Left ventricle myocardium superior (tissue), 1 donor: Measurements from ENCODE around the gene IL27RA. TPM values are rescaled to one million over a fixed set of nuclear protein-coding genes. Genes with fewer than 3 reads are reported as not detected.

Experiments
- ATAC-seq: fragments of 200-7000 bp; cut with Tn5 transposase; one replicate; pipeline ENCODE4 v1.9.1; 2020; ENCODE audit warnings: mild to moderate bottlenecking, moderate library complexity
- DNase-seq: peaks from one replicate; pipeline ENCODE4 v3.0.0-alpha.2; 2020
- intact Hi-C: fragments of 100-400 bp; cut with micrococcal nuclease; formaldehyde crosslinking; loops from one replicate; pipeline ENCODE4 v1.11.0; 2022
- total RNA-seq: library from RNA; stranded (reverse); fragmentation: NEBNext Ultra II Directional; extraction: Animal tissue kit (Norgen Biotek cat#: 25700); gene quantifications from one replicate; pipeline ENCODE4 v1.2.1, GENCODE V29; 2021
- donor health status: DM: no; HTN: yes; CAD: no; lungs with severe emphysema.

Gene IL27RA
- total RNA-seq, 1 donor from 2014 or later, result 5.4 TPM

DNA sequence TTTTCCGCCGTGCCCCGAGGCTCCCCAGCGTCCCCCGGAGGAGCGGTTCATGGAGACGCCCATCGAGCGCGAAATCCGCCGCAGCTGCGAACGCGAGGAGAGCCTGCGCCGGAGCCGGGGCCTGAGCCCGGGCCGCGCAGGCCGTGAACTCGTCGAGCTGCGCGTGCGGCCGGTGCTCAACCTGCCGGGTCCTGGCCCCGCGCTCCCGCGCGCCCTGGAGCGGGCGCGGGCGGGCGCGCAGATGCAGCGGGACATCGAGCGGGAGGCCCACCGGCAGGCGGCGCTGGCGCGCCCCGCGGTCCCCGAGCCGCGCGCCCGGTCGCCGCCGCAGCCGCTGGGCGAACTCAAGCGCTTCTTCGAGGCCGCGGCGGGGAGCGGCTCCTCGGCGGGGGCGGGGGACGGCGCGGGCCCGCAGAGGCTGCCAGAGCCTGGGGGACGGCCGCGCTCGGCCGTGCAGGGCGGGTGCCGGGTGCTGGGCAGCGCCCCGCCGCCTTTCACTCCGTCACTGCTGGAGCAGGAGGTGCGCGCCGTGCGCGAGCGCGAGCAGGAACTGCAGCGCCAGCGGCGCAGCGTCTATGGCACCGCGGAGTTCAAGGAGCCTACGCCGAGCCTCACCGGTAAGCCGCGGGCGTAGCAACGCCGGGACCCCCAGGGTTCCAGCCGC, 41.8 kb downstream of the IL27RA start:
- peak; percentile 46 for ATAC-seq
- intact Hi-C loops, result loop anchor here (5.0 kb wide), 1 partner anchor 191 kb away; no protein-coding TSS in a partner anchor

DNA sequence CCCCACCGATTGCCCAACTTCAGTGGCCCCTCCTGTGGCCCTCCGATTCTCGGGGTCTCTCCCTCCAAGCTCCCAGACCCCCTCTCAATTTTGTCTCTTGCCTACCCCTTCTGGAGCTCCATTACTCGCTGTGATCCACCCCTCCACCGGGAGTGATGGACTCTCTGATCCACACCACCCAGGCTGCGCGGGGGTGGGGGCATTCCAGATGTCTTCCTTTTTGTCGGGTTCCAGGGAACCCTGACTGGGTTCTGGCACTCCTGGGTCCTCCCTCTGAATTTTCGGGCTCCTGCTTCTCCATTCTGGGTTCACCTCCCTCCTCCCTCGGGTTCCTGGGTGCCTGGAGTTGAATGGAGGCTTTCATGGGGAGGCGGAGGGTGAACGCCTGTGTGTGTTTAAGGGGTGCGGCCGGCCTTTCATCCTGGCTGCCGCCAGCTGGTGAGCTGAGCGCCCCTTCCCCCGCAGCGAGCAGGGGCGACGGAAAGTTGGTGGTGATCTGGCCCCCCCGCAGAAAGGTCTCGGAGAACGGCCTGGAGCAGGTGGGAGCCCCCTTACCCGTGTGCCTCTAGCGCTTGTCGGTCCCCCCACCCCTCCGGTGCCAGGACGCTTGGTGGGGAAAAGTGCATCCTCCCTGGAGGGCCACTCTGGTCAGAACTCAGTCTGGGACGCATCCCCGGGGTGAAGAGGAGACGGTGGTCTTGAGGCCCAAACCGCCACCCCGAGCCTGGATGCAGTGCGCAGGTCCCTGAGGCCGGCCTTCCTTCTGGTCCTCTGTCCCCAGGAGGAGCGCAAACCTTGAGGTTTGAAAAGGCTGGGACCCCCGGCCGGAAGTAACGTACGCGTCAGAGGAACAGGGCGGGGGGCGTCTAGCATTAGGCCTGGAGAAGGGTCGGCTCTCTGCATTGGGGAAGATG, 42.6 kb downstream of the IL27RA start:
- DNase-seq (no peak), ATAC-seq (peak; percentile 1)
- intact Hi-C loops, result loop anchor here (5.0 kb wide), 1 partner anchor 192 kb away; no protein-coding TSS in a partner anchor

More for the DNA sequence above, 41.8 kb downstream of the IL27RA start:
- DNase-seq, result peak; percentile 90

DNA sequence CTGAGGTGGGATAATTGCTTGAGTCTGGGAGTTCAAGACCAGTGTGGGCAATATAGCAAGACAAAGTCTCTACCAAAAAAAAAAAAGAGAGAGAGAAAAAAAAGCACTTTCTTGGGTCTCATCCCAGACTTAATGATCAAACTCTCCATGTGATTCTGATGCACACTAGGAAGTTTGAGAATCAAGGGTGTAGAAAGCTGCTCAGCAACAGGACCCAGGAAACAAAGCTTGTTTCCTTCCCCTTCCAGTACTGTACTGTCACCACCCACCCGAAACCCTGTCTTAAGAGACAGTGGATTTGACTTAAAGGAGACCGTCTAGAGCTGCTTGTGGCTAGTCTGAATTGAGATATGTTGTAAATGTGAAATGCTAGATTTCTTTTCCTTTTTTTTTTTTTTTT, 46.8 kb downstream of the IL27RA start:
- intact Hi-C loops, result no loop called here

DNA sequence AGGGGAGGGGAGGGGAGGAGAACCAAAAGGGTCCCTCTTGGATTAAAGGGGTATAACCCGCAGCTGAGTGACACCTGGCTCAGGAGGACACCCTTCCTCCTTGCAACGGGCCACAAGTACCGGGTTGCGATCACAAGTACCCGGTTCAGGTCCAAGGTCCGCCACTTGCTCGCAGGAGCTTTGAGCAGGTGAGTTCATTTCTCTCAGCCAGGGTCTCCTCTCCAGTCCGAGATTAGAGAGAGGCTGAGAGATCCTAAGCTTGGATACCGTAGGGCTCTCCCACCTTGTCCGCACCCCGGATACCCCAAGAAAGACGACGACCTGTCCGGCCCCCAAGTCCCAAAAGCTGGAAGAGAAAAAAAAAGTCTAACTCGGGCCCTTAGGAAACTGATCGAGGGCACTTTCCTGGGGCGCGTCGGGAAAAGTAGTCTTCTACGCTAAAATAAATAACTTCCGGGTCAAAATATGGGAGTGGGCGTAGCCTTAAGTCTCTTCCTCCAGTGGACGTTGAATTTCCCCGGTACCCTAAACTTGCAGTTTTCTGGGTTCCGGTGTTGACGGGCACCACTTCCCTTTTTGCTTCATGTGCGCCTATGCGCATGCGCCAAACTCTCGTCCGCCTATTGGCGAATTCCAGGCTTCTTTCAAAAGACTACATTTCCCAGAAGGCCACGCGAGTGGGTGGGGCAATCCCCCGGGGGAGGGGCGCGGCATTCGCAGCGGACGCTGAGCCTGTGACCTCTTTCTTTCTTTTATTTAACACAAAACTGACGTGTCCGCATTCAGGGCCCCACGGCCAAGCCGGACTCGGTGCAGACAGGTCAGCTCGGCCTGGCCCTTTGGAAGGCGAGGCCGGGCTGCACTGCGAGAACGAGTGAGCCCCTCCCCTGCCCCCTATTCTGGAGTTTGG, 49.6 kb downstream of the IL27RA start:
- DNase-seq (peak; percentile 98), ATAC-seq (peak; percentile 93)
- intact Hi-C loops, result no loop called here

More for the DNA sequence above, 46.8 kb downstream of the IL27RA start:
- DNase-seq (no peak), ATAC-seq (no peak)

- DNase-seq, result peak; percentile 63
- no peak for ATAC-seq
- intact Hi-C loops, result no loop called here
Measured at GRCh38 chr19:14081797-14082674, 50.5 kb downstream of the IL27RA start.

- intact Hi-C loops, result no loop called here
- ATAC-seq (no peak), DNase-seq (no peak)
Measured at GRCh38 chr19:14082675-14082960, 51.1 kb downstream of the IL27RA start.

GRCh38 chr19:14085309-14085995, 53.9 kb downstream of the IL27RA start, which contains the start of gene C19orf67:
TSS of gene C19orf67 (minus strand) at chr19:14085783. CDS start at chr19:14085627, 156 bp downstream.
- ATAC-seq (no peak), DNase-seq (no peak)
- intact Hi-C loops, result no loop called here

DNA sequence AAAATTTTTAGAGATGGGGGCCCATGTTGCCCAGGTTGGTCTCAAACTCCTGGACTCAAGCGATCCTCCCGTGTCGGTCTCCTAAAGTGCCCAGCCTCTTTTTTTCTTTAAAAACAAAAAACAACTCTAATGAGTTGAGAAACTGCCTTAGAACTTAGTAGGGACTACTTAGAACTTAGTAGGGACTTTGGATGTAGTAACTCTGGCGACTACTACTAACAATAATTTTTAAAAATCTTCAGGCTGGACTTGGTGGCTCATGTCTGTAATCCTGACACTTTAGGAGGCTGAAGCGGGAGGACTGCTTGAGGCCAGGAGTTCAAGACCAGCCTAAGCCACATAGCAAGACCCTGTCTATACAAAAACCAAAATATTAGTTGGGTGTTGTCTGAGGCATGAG, 54.5 kb downstream of the IL27RA start:
- ATAC-seq (no peak), DNase-seq (no peak)
- intact Hi-C loops, result no loop called here

DNA sequence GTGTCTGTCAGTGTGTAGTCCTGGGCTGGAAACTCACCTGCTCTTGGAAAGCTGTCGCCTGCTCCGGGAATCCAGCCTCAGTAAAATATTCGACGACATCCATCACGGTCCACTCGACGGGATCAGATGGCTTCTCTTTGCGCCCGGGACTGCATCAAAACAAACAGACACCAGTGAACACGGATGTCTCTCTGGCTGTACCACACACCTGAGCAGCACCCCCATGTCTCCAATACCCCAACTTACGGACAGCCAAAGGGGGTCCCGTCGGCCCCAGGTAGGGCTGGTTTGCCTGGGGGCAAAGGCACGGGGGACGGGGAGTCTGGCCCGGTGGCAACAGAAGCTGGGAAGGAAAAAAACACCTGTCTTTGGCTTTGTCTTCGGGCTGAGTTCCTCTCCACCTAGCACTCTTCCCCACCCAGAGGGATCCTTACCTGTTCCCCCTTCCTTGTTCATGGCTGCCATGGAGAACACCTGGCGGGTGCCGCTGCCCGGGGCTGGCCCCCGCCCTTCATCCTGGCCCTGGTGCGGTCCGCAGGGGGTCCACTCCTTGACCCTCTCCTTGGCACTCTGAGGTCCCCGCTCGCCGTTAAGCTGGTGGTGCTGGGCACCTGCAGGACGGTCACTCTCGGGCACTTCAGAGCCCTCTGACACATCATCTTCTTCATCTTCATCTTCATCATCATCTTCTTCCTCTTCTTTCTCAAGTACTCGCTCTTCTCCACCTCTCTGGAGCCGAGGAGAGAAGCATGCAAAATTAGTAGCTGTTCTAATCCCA, 57.3 kb downstream of the IL27RA start:
- ATAC-seq (no peak), DNase-seq (no peak)
- intact Hi-C loops, result no loop called here

DNA sequence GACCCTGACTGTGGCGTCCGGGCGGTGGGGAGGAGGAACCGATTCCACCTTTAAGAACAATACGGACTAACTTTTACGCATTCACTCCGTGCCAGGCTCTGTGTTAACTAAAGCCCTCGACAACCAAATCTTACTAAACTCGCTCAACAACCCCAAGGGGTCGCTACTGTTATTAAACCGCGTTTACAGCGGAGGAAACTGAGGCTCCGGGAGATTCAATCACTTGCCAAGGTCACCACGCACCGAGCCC, 57.8 kb downstream of the IL27RA start:
- no peak for DNase-seq
- intact Hi-C loops, result no loop called here
- ATAC-seq, result no peak

- ATAC-seq (peak; percentile 9), DNase-seq (peak; percentile 79)
- intact Hi-C loops, result no loop called here
Measured at GRCh38 chr19:14089662-14090508, 58.3 kb downstream of the IL27RA start.

GRCh38 chr19:14090509-14091080, 59.0 kb downstream of the IL27RA start, which contains the start of gene SAMD1:
TSS of gene SAMD1 (minus strand) at chr19:14090751.
- peak; percentile 74 for ATAC-seq
- DNase-seq, result peak; percentile 96
- intact Hi-C loops, result no loop called here

DNA sequence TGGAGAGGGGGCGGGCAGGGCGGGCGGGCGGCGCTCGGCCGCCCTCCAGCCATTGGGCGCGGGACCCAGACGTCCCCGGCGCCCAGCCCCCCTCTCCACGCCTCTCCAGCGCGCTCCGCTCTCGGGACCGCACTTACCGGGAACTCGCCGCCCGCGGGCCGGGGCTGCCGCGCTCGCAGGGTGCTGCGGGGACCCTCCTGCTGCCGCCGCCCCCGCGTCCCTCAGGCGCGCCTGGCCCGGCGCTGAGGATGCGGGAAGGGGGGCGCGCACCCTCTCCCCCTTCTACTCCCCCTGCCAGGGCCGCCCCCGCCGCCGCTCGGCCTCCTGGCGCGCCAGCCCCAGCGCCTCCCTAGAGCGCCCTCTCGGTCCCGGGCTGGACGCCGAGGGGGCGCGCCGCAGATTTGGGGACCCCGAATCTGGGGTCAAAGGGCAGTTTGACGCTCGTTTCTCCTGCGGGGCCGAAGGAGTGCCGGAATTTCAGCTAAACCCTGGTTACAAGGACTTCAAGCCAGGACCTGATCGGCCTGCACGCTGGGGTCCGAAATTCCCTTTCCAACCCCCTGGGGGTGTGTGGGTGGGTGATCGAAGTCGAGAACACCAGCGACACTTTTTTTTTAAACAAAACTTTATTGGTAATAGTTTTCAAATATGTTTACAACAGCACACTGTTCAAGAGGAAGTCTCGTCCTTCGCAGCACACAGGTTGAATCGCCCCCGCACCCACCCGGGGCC, 59.7 kb downstream of the IL27RA start:
- DNase-seq, result no peak
- peak; percentile 88 for ATAC-seq
- intact Hi-C loops, result no loop called here

DNA sequence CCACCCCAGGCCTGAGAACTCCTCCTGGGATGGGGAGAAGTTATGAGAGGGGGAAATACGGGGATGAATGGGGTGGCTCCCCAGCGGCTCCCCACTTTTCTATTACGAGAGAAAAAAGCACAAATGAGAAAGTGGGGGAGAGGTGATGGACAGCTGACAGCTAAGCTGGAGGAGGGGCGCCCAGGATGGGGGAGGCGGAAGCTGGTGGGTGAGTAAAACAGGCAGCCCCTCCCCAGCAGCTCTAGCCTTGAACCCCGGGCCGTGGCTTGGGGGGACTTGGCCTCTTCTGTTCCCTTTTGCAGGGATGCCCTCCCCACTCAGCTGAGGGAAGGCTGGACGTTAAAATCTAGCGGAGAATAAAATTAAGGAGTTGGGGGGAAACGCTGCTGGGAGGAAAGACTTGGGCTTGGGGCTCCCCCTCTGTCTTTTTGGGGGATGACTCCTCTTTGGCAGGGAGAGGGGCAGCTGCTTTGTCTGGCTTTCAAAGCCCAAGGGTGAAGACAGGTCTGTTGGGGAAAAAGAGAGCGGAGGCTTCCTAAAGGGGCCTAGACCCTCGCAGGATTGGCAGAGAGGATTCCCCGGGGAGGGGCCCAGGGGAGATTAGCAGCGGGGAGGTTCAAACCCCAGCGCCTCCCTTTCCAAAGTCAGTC, 60.4 kb downstream of the IL27RA start:
- intact Hi-C loops, result no loop called here
- DNase-seq (peak; percentile 46), ATAC-seq (no peak)
